Progenitor cell of endocrine pancreas (in vitro differentiated cells): ENCODE measurements around the gene KPNA5. TPM values are rescaled to one million over a fixed set of nuclear protein-coding genes. Genes with fewer than 3 reads are reported as not detected.

Experiments
- DNase-seq: peaks from one replicate; pipeline ENCODE4 v3.0.0; 2021; ENCODE audit warnings: low spot score; ENCODE audit not compliant: unreplicated experiment
- H3K27ac Mint-ChIP-seq: 2 replicates; pipeline ENCODE4 v1.8.0; 2021; ENCODE audit warnings: mild to moderate bottlenecking, moderate library complexity, mixed read lengths
- H3K27me3 Mint-ChIP-seq: 2 replicates; pipeline ENCODE4 v1.8.0; 2021; ENCODE audit warnings: mixed read lengths
- H3K36me3 Mint-ChIP-seq: 2 replicates; pipeline ENCODE4 v1.8.0; 2022; ENCODE audit warnings: mixed read lengths; ENCODE audit not compliant: insufficient read depth
- H3K4me1 Mint-ChIP-seq: 2 replicates; pipeline ENCODE4 v1.8.0; 2021; ENCODE audit warnings: low read depth, mixed read lengths
- H3K4me3 Mint-ChIP-seq: 2 replicates; pipeline ENCODE4 v1.8.0; 2021; ENCODE audit warnings: low read depth, mild to moderate bottlenecking, moderate library complexity, mixed read lengths
- H3K9me3 Mint-ChIP-seq: 2 replicates; pipeline ENCODE4 v1.8.0; 2021; ENCODE audit warnings: low read depth, mixed read lengths
- CTCF ChIP-seq: fragments of 200-600 bp; sonication (generic); IDR thresholded peaks from one replicate; pipeline ENCODE4 v1.5.0; 2021; ENCODE audit warnings: antibody characterized with exemption, mild to moderate bottlenecking; ENCODE audit not compliant: unreplicated experiment
- total RNA-seq: library from RNA; stranded (reverse); gene quantifications from 2 replicates; pipeline ENCODE4 v1.2.1, GENCODE V29; 2021

Gene KPNA5
- total RNA-seq, 1 donor from 2014 or later: 24.5 TPM

GRCh38 chr6:116666869-116667268 lies 14.1 kb upstream of the KPNA5 start:
- TF ChIP-seq CTCF: no peak
- Mint-ChIP-seq H3K27me3 (no peaks in the 10 kb centered on the region), H3K4me1 (peaks cover 21% of the 10 kb centered on the region), H3K36me3 (peaks cover 2% of the 10 kb centered on the region), H3K27ac (no peak overlapping the region), H3K9me3 (no peaks in the 10 kb centered on the region), H3K4me3 (peak overlapping the region; percentile 30)
- no peak for DNase-seq

- no peak for TF ChIP-seq CTCF
- H3K27ac Mint-ChIP-seq: peak overlapping the region; percentile 99
- H3K4me1 Mint-ChIP-seq: peaks cover 21% of the 10 kb centered on the region
- DNase-seq: no peak
- H3K9me3 Mint-ChIP-seq: no peaks in the 10 kb centered on the region
- no peaks in the 10 kb centered on the region for H3K27me3 Mint-ChIP-seq
- peak overlapping the region; percentile 99 for H3K4me3 Mint-ChIP-seq
- peaks cover 2% of the 10 kb centered on the region for H3K36me3 Mint-ChIP-seq
These were observed 13.4 kb upstream of the KPNA5 start for GRCh38 chr6:116667623-116668022.

DNA sequence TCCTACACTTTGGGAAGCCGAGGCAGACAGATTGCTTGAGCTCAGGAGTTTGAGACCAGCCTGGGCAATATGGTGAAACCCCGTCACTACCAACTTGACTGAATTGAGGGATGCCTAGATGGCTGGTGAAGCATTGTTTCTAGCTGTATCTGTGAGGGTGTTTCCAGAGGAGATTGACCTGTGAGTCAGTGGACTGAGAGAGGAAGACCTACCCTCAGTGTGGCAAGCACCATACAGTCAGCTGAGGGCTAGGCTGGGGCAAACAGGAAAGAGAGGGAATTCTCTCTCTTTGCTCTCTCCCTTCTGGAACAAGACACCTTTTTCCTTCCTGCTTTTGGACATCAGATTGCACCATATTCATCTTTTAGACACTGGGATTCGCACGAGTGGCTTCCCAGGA lies 8.7 kb upstream of the KPNA5 start:
- H3K27ac Mint-ChIP-seq: no peak overlapping the region
- no peaks in the 10 kb centered on the region for H3K27me3 Mint-ChIP-seq
- H3K4me3 Mint-ChIP-seq: no peak overlapping the region
- DNase-seq: no peak
- peaks cover 8% of the 10 kb centered on the region for H3K4me1 Mint-ChIP-seq
- H3K36me3 Mint-ChIP-seq: no peaks in the 10 kb centered on the region
- no peaks in the 10 kb centered on the region for H3K9me3 Mint-ChIP-seq
- no peak for TF ChIP-seq CTCF

- no peak for DNase-seq
- H3K36me3 Mint-ChIP-seq: no peaks in the 10 kb centered on the region
- no peaks in the 10 kb centered on the region for H3K27me3 Mint-ChIP-seq
- no peaks in the 10 kb centered on the region for H3K4me1 Mint-ChIP-seq
- H3K4me3 Mint-ChIP-seq: no peak overlapping the region
- no peaks in the 10 kb centered on the region for H3K9me3 Mint-ChIP-seq
- H3K27ac Mint-ChIP-seq: no peak overlapping the region
- no peak for TF ChIP-seq CTCF
These were observed 5.0 kb upstream of the KPNA5 start for GRCh38 chr6:116676021-116676420.

- DNase-seq: no peak
- no peak for TF ChIP-seq CTCF
These were observed 1.3 kb downstream of the KPNA5 start for GRCh38 chr6:116682334-116682712.

More at GRCh38 chr6:116682334-116682712, 1.3 kb downstream of the KPNA5 start:
- Mint-ChIP-seq H3K27ac (peak overlapping the region; percentile 93), H3K27me3 (no peaks in the 10 kb centered on the region), H3K4me3 (peak overlapping the region; percentile 90), H3K4me1 (peaks cover 13% of the 10 kb centered on the region), H3K36me3 (peaks cover 14% of the 10 kb centered on the region), H3K9me3 (no peaks in the 10 kb centered on the region)
